Common myeloid progenitor, CD34-positive (primary cell): ENCODE measurements around the gene BCR.

Source experiments
- CTCF ChIA-PET: fragments of 350-600 bp; sonication (Branson Sonifier 250); formaldehyde crosslinking; loops from one replicate; lab custom pipeline; 2021; ENCODE audit warnings: antibody characterized with exemption; lab: Charles Lee
- POLR2A ChIA-PET: fragments of 350-600 bp; sonication (Branson Sonifier 250); formaldehyde crosslinking; loops from one replicate; lab custom pipeline; 2021; ENCODE audit warnings: antibody characterized with exemption; lab: Charles Lee
- DNase-seq, 3 donors: peaks; one replicate each; pipeline versions ENCODE4 v3.0.0 to v3.0.0-alpha.2; 2013
- H3K27ac ChIP-seq, 2 experiments: 1 replicate in 1 of 2; 2 replicates in 1 of 2; pipeline ENCODE4 v1.7.0; 2013; ENCODE audit warnings: inconsistent platforms in 2 of 2, low read length in 2 of 2, mild to moderate bottlenecking in 2 of 2, low read depth in 1 of 2, moderate library complexity in 1 of 2; ENCODE audit not compliant: severe bottlenecking in 2 of 2, insufficient read depth in 1 of 2, poor library complexity in 1 of 2
- H3K27me3 ChIP-seq, 5 experiments: replicated peaks in 2 of 5; 1 replicate in 3 of 5; 2 replicates in 2 of 5; pipeline versions ENCODE4 v1.6.1 to v1.7.0; 2013; ENCODE audit warnings: low read length in 4 of 5, mild to moderate bottlenecking in 2 of 5, moderate library complexity in 2 of 5, inconsistent platforms in 1 of 5; ENCODE audit not compliant: insufficient read depth in 5 of 5, control insufficient read depth in 4 of 5
- H3K36me3 ChIP-seq, 4 experiments: 1 replicate in 2 of 4; 2 replicates in 2 of 4; pipeline versions ENCODE4 v1.6.1 to v1.7.0; 2013; ENCODE audit warnings: low read length in 3 of 4, control low read depth in 1 of 4, mild to moderate bottlenecking in 1 of 4; ENCODE audit not compliant: control insufficient read depth in 4 of 4, insufficient read depth in 4 of 4
- H3K4me1 ChIP-seq, 4 experiments: 1 replicate in 3 of 4; 2 replicates in 1 of 4; pipeline versions ENCODE4 v1.6.1 to v1.7.1; 2013; ENCODE audit warnings: low read length in 3 of 4, mild to moderate bottlenecking in 3 of 4, control low read depth in 1 of 4, inconsistent platforms in 1 of 4, moderate library complexity in 1 of 4; ENCODE audit not compliant: control insufficient read depth in 4 of 4, insufficient read depth in 4 of 4; ENCODE audit errors: control extremely low read depth in 1 of 4
- H3K4me3 ChIP-seq, 7 experiments: 1 replicate in 4 of 7; 2 replicates in 3 of 7; pipeline versions ENCODE4 v1.5.1 to v1.7.0; 2013; ENCODE audit warnings: mild to moderate bottlenecking in 7 of 7, low read length in 6 of 7, moderate library complexity in 6 of 7, inconsistent platforms in 2 of 7, low read depth in 2 of 7, control low read depth in 1 of 7; ENCODE audit not compliant: insufficient read depth in 4 of 7, control insufficient read depth in 1 of 7; ENCODE audit errors: extremely low read depth in 1 of 7
- H3K9me3 ChIP-seq, 5 experiments: 1 replicate in 4 of 5; 2 replicates in 1 of 5; pipeline versions ENCODE4 v1.6.1 to v1.7.1; 2013; ENCODE audit warnings: low read length in 4 of 5, mild to moderate bottlenecking in 2 of 5, inconsistent platforms in 1 of 5, low read depth in 1 of 5, moderate library complexity in 1 of 5; ENCODE audit not compliant: control insufficient read depth in 4 of 5, insufficient read depth in 2 of 5; ENCODE audit errors: control extremely low read depth in 1 of 5
- WGBS: methylation state at CpG from one replicate; pipeline ENCODE4 v1.1.5; 2013; ENCODE audit not compliant: insufficient coverage; 5-methylcytosine and 5-hydroxymethylcytosine counted together

The BCR gene

DNA sequence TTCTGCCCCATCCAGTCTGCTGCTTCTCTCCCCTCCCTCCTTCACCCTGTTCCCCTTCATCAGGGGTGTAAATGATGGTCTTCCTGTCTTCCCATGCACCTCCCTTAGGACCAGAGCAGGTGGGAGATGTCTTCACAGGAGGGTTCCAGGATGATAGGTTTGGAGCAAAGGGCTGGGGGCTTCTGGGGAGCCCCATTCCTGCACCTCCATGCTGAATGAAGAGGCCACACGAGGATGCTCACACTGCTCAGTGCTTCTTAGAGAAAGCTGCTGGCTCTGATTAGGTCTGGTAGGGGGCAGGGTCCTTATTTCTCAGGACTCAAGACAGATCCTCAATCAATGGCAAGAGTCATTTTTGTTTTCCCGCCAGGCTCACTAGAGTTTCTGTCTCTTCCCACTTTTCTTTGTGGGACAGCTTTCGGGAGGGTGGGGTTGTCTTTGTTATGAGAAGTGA lies 41.1 kb downstream of the BCR start:
- CTCF ChIA-PET = interaction anchor here (2.1 kb wide), 1 partner anchor 41 kb away, joined by 11 read pairs; the partner anchor contains the start of gene BCR
- POLR2A ChIA-PET = no interaction called here
- peak overlapping the region; percentile 18 to 91 for H3K27ac ChIP-seq

DNA sequence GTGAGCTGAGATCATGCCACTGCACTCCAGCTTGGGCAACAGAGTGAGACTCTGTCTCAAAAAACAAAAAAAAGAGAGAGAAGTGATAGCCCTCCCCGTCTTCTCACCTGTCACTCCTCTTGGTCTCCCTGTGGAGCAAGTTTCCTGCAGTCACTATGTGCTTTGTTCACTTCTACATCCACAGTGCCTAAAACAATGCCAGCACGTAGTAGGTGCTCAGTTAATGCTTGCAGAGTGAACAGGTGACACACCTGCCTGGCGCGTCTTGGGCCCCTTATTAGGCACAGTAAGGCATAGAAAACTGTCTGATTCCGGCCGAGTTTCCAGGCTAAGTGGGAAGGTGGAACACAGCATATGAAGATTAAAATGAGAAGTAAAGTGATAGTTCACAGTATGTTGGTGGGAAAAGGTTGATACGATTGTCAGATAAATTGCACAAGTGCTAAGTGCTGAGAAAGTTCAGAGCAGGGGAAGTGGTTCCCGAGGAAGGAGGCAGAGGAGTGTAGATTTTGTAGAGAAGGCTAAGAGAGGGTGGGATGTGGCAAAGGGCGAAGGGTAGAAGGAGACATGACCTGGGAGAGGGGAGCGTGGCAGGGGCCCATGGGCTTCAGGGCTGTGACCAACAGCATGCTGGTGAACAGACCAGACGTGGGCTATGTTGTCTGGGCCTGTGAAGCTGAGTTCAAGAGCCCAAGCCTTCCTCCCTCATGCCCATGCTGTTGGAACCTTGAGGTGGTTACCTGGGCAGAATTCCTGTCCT lies 41.9 kb downstream of the BCR start:
- peak overlapping the region in 1 of 2 experiments; percentile 81 for H3K27ac ChIP-seq
- WGBS = 53% methylated on average over 10 of the region's 11 CpGs
- peak overlapping the region in 5 of 7 experiments; percentile 1 to 36 (median 15) for H3K4me3 ChIP-seq
- peaks cover 0 to 15% (median under 1%) of the 10 kb centered on the region in 4 experiments for H3K36me3 ChIP-seq
- peak in 1 of 3 donors; percentile 29 for DNase-seq
- H3K27me3 ChIP-seq = no peaks in the 10 kb centered on the region
- peaks cover 47 to 100% (median 97%) of the 10 kb centered on the region in 4 experiments for H3K4me1 ChIP-seq
- ChIA-PET CTCF (interaction anchor here (1.1 to 2.1 kb wide), 2 partner anchors 41 to 44 kb away, joined by 3 to 11 read pairs; partner anchors contain the start of gene BCR), POLR2A (no interaction called here)
- no peaks in the 10 kb centered on the region for H3K9me3 ChIP-seq

More for the DNA sequence above, 41.1 kb downstream of the BCR start:
- H3K4me1 ChIP-seq = peaks cover 46 to 100% (median 97%) of the 10 kb centered on the region in 4 experiments
- no peaks in the 10 kb centered on the region for H3K27me3 ChIP-seq
- WGBS = 100% methylated on average over 1 of the region's 3 CpGs
- H3K4me3 ChIP-seq = peak overlapping the region in 1 of 7 experiments; percentile 63
- H3K9me3 ChIP-seq = no peaks in the 10 kb centered on the region
- DNase-seq = no peak
- H3K36me3 ChIP-seq = peaks cover 0 to 13% (median 0%) of the 10 kb centered on the region in 4 experiments

DNA sequence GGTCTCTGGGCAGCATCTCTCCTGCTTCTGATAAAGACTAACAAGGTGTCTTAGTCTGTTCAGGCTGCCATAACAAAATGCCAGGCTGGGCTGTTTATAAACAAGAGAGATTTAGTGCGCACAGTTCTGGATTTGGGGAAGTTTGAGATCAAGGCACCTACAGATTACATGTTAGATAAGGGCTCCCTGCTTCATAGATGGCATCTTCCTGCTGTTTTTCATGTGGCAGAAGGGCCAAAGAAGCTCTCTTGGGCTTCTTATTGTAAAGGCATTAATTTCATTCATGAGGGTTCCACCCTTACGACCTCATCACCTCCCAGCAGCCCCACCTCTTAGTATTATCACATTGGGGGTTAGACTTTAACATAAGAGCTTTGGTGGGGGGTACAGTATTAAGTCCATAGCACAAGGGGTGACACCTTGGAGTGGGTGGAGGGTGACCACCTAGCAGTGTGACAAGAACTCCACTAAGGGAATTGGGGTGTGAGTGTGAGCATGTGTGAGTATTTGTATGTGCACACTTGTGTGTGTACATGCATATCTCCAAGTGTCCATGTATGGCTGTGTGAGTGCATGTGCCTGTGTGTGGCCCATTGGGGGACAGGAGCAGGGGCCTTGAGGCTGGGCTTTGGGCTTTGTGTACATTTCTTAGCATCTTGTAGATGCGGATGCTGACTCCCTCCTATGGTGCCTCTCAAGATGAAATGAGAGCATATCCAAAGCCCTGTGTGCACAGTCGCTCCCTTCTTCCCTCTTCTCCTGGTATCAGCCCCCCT lies 42.7 kb downstream of the BCR start:
- Histone ChIP-seq H3K27ac (peak overlapping the region; percentile 12 to 81), H3K4me1 (peaks cover 42 to 95% (median 91%) of the 10 kb centered on the region in 4 experiments), H3K4me3 (peak overlapping the region in 3 of 7 experiments; percentile 4 to 34 (median 15)), H3K9me3 (peaks cover 0 to 4% (median 0%) of the 10 kb centered on the region in 5 experiments), H3K27me3 (no peaks in the 10 kb centered on the region), H3K36me3 (peaks cover 5 to 20% (median 7%) of the 10 kb centered on the region in 4 experiments)
- ChIA-PET POLR2A (no interaction called here), CTCF (interaction anchor here (1.1 to 2.1 kb wide), 2 partner anchors 42 to 45 kb away, joined by 3 to 11 read pairs; partner anchors contain the start of gene BCR)
- 60% methylated on average over 3 of the region's 4 CpGs for WGBS
- DNase-seq = peak in 2 of 3 donors; percentile 34 to 51

DNA sequence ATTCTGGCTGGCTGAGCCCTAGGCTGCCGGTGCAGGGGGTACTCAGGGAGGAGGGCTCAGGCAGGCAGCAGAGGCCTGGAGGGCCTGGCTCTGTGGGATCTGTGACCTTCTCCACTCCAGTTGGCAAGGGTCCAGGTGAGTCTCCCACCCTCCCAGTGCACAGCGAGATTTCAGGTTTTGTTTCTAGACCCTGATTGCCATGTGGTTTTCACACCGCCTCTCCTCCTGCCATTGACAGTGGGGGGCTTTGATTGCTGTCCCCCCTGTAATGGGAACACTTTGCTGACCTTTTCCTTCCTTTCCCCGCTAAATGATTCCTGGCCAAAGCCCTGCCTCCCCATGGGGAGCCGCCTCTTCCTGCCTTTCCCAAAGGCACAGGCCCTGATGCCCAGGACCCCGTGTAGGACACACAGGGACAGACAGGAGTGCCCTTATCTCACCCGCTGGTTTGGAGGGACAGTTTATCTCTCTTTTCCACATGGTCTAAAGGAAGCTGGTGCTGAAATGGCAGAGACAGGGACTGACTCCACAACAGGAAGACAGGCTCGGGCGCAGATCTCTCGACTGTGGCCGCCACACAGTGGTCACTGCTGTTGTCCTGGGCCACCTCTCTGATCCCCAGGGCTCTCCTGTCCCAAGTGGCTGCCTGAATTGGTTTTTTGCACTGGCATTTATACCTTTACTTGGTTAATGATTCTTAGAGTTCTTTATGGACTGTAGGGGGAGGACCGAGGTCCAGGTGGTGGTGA lies 43.4 kb downstream of the BCR start:
- DNase-seq = peak; percentile 51 to 81 (median 65)
- peaks cover 39 to 88% (median 84%) of the 10 kb centered on the region in 4 experiments for H3K4me1 ChIP-seq
- ChIA-PET CTCF (interaction anchor here (1.1 to 2.1 kb wide), 3 partner anchors 9 to 46 kb away, joined by 3 to 11 read pairs (median 4); partner anchors contain the start of gene BCR), POLR2A (interaction anchor here (0.6 kb wide), 2 partner anchors 17 to 23 kb away, joined by 3 read pairs; no protein-coding TSS in a partner anchor)
- peaks cover 8 to 20% (median 10%) of the 10 kb centered on the region in 4 experiments for H3K36me3 ChIP-seq
- 25% methylated on average over 10 of the region's 12 CpGs for WGBS
- H3K27ac ChIP-seq = peak overlapping the region; percentile 12 to 81
- peak overlapping the region in 2 of 7 experiments; percentile 33 to 34 for H3K4me3 ChIP-seq
- no peaks in the 10 kb centered on the region for H3K27me3 ChIP-seq
- H3K9me3 ChIP-seq = peaks cover 0 to 8% (median 3%) of the 10 kb centered on the region in 5 experiments

DNA sequence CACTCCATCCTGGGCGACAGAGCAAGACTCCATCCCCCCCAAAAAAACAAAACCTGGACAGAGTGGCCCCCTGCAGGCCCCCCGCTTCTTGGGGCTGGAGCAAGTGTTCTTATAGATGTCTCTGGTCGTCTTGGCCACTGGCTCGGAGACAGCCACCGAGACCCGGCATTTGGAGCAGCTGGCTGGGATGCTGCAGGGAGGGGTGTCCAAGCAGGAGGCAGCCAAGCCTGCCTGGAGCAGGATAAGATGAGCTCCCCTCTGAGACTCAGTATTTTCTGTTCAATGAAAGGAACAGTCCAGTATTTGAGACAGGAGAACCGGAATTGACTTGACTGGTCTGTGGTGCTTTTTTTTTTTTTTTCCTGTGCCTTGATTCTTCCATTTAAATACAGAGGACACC lies 44.5 kb downstream of the BCR start:
- POLR2A ChIA-PET = interaction anchor here (0.7 kb wide), 1 partner anchor 49 kb away, joined by 3 read pairs; no protein-coding TSS in a partner anchor
- no peak for DNase-seq
- WGBS = 100% methylated on average over 5 of the region's 7 CpGs
- H3K36me3 ChIP-seq = peaks cover 11 to 26% (median 14%) of the 10 kb centered on the region in 4 experiments
- H3K9me3 ChIP-seq = peaks cover 0 to 16% (median 3%) of the 10 kb centered on the region in 5 experiments
- no peaks in the 10 kb centered on the region for H3K27me3 ChIP-seq
- H3K4me1 ChIP-seq = peaks cover 36 to 77% (median 73%) of the 10 kb centered on the region in 4 experiments
- H3K27ac ChIP-seq = peak overlapping the region; percentile 3 to 81
- peak overlapping the region in 1 of 7 experiments; percentile 14 for H3K4me3 ChIP-seq
- CTCF ChIA-PET = interaction anchor here (1.2 to 2.6 kb wide), 4 partner anchors 8 to 48 kb away, joined by 3 to 13 read pairs (median 7); no protein-coding TSS in a partner anchor

DNA sequence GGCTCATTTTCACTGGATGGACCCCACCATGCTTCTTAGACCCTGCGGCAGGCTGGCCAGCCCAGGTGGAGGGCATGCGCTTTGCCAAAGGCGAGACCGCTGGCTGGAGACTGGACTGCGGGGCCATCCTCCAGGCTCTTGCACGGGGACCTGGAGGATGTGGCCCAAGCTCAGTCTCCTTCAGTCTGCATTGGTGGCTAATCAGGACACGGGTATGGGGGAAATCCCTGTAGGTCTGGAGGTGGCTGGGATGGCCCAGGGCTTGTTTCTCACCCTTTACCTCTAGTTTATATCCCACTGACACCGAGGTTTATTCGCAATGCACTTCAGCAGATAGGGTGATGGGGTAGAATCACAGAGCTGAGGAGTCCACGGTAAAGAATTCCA lies 45.0 kb downstream of the BCR start:
- ChIA-PET POLR2A (interaction anchor here (0.7 kb wide), 1 partner anchor 50 kb away, joined by 3 read pairs; no protein-coding TSS in a partner anchor), CTCF (interaction anchor here (1.2 to 2.6 kb wide), 7 partner anchors 8 to 48 kb away, joined by 3 to 13 read pairs (median 7); no protein-coding TSS in a partner anchor)
- H3K27ac ChIP-seq = peak overlapping the region; percentile 3 to 81
- H3K36me3 ChIP-seq = peaks cover 13 to 27% (median 16%) of the 10 kb centered on the region in 4 experiments
- WGBS = 89% methylated on average over 10 of the region's 10 CpGs
- no peak for DNase-seq
- peaks cover 33 to 74% (median 68%) of the 10 kb centered on the region in 4 experiments for H3K4me1 ChIP-seq
- H3K9me3 ChIP-seq = peaks cover 0 to 16% (median 3%) of the 10 kb centered on the region in 5 experiments
- H3K27me3 ChIP-seq = no peaks in the 10 kb centered on the region
- H3K4me3 ChIP-seq = peak overlapping the region in 2 of 7 experiments; percentile 33 to 50
